ENCODE data around the gene FLVCR2.

Gene FLVCR2

GRCh38 chr14:75636100-75636692 lies 57.8 kb downstream of the FLVCR2 start:
- no peak for DNase-seq

- no peak for DNase-seq
Measured at GRCh38 chr14:75640876-75641275, 62.5 kb downstream of the FLVCR2 start.

- no peak for DNase-seq
Measured at GRCh38 chr14:75643985-75644384, 65.6 kb downstream of the FLVCR2 start.

GRCh38 chr14:75645056-75645455 lies 66.6 kb downstream of the FLVCR2 start:
- DNase-seq: no peak

GRCh38 chr14:75646762-75647161 lies 68.3 kb downstream of the FLVCR2 start:
- no peak for DNase-seq

- DNase-seq: no peak
Measured at GRCh38 chr14:75647640-75648039, 69.2 kb downstream of the FLVCR2 start.

- DNase-seq: no peak
Measured at GRCh38 chr14:75648066-75648838, 69.8 kb downstream of the FLVCR2 start.

GRCh38 chr14:75649337-75649736 lies 70.9 kb downstream of the FLVCR2 start:
- DNase-seq: no peak

GRCh38 chr14:75649773-75650172 lies 71.4 kb downstream of the FLVCR2 start:
- no peak for DNase-seq

GRCh38 chr14:75650253-75651058 lies 72.0 kb downstream of the FLVCR2 start:
- DNase-seq: no peak

GRCh38 chr14:75653563-75653962 lies 75.1 kb downstream of the FLVCR2 start:
- no peak for DNase-seq

GRCh38 chr14:75654127-75654732 lies 75.8 kb downstream of the FLVCR2 start:
- peak; percentile 35 to 75 for DNase-seq

- no peak for DNase-seq
Measured at GRCh38 chr14:75655235-75655634, 76.8 kb downstream of the FLVCR2 start.

- no peak for DNase-seq
Measured at GRCh38 chr14:75657331-75657730, 78.9 kb downstream of the FLVCR2 start.

GRCh38 chr14:75658957-75659356 lies 80.5 kb downstream of the FLVCR2 start:
- DNase-seq: no peak

GRCh38 chr14:75660238-75660629 lies 81.8 kb downstream of the FLVCR2 start:
- DNase-seq: no peak

- peak; percentile 99 to 100 for DNase-seq
Measured at GRCh38 chr14:75660630-75661498, 82.4 kb downstream of the FLVCR2 start, which contains the start of the genes ERG28 and TTLL5. Gene ERG28, minus strand, starts transcription at chr14:75660876. Its CDS starts 3,374 bp downstream, at chr14:75657502. Gene TTLL5, plus strand, starts transcription at chr14:75661246. Its CDS starts 1,904 bp downstream, at chr14:75663150.

- DNase-seq: no peak
Measured at GRCh38 chr14:75661499-75661814, 83.0 kb downstream of the FLVCR2 start.

GRCh38 chr14:75662966-75663365 lies 84.5 kb downstream of the FLVCR2 start:
- no peak for DNase-seq

GRCh38 chr14:75667099-75667765 lies 88.8 kb downstream of the FLVCR2 start:
- DNase-seq: no peak

GRCh38 chr14:75672605-75673192 lies 94.3 kb downstream of the FLVCR2 start:
- no peak for DNase-seq
